OCI-LY7 (cell line): ENCODE measurements around the gene NFATC1.

Source experiments
- EZH2phosphoT487 ChIP-seq: fragments of 200-600 bp; sonication (generic); IDR thresholded peaks from 2 replicates; pipeline ENCODE4 v1.6.1; 2018; ENCODE audit warnings: low read depth, borderline replicate concordance, mild to moderate bottlenecking, mixed run types, antibody characterized with exemption, low read length, moderate library complexity, mixed read lengths
- TF ChIP-seq, protein P1 (sequence below): fragments of 200-600 bp; sonication (generic); conservative IDR thresholded peaks from 2 replicates; pipeline ENCODE4 v1.5.1; 2014; ENCODE audit warnings: mild to moderate bottlenecking, antibody characterized with exemption, low read length, moderate library complexity, mixed read lengths

DNA sequence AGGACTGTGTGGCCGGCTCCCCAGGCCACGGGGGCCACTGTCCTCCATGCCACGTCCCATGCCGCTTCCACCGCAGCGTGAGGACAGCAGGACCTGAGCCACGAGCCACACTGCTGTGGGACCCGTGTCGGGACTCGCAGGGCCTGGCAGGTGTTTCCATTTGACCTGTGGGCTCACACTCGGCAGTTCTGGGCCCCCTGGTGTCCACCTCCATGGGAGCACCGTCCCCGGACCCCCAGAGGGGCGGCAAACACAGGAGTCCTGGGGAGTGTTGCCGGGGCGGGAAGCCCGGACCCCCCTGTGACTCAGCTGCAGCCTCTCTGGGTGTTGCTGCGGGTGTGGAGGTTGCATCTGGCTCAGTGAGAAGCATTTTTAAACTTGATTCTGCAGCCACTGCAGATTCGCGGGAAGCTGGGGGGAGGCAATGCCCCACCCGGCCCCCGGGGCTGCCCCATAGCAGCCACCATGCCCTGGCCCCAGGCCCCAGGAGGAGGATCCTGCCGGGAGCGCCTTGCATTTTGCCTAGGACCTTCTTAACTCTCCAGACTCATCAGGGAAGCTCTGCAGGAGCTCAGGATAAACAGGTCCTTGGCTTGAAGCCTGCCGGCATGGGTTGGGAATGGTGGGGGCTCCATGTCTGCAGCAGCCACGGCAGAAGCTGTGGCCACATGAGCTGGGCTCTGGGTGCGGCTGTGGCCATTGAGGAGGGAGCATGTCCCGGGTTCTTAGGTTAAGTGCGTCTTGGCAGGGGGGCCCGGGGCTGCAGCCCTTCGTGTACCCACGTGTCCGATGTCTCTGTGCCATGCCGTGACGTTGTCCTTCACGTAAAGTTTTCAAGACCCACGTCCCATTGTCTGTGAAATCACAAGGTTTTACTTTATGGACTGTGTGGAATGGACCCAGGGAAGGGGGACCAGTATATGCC, 30.9 kb downstream of the NFATC1 start:
- TF ChIP-seq, protein P1, sequence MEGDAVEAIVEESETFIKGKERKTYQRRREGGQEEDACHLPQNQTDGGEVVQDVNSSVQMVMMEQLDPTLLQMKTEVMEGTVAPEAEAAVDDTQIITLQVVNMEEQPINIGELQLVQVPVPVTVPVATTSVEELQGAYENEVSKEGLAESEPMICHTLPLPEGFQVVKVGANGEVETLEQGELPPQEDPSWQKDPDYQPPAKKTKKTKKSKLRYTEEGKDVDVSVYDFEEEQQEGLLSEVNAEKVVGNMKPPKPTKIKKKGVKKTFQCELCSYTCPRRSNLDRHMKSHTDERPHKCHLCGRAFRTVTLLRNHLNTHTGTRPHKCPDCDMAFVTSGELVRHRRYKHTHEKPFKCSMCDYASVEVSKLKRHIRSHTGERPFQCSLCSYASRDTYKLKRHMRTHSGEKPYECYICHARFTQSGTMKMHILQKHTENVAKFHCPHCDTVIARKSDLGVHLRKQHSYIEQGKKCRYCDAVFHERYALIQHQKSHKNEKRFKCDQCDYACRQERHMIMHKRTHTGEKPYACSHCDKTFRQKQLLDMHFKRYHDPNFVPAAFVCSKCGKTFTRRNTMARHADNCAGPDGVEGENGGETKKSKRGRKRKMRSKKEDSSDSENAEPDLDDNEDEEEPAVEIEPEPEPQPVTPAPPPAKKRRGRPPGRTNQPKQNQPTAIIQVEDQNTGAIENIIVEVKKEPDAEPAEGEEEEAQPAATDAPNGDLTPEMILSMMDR: no peak
- no peak for TF ChIP-seq EZH2phosphoT487
